OCI-LY7 (cell line): ENCODE measurements around the gene ANKRD17.

Source experiments
- CTCF ChIP-seq: fragments of 200-600 bp; sonication (generic); conservative IDR thresholded peaks from 2 replicates; pipeline ENCODE4 v1.5.1; 2014; ENCODE audit warnings: mild to moderate bottlenecking, antibody characterized with exemption, low read length, moderate library complexity, mixed read lengths
- EZH2phosphoT487 ChIP-seq: fragments of 200-600 bp; sonication (generic); IDR thresholded peaks from 2 replicates; pipeline ENCODE4 v1.6.1; 2018; ENCODE audit warnings: low read depth, borderline replicate concordance, mild to moderate bottlenecking, mixed run types, antibody characterized with exemption, low read length, moderate library complexity, mixed read lengths

- TF ChIP-seq CTCF (no peak), EZH2phosphoT487 (no peak)
Measured at GRCh38 chr4:73231518-73232487, 26.8 kb downstream of the ANKRD17 start.
